Posterior vena cava (tissue), 2 donors: Measurements from ENCODE around the gene MS4A15. TPM values are rescaled to one million over a fixed set of nuclear protein-coding genes. Genes with fewer than 3 reads are reported as not detected.
"Not testable (repeated sequence)": the region's sequence is repeated elsewhere in the genome, so short reads cannot be mapped to it uniquely, and the experiment has no call there.

Experiments
- DNase-seq: peaks from one replicate; pipeline ENCODE4 v3.0.0-alpha.2; 2020; ENCODE audit warnings: low spot score
- intact Hi-C, 2 donors: fragments of 100-400 bp; cut with DNase I; formaldehyde crosslinking; loops; one replicate each; pipeline versions ENCODE4 v1.14.1 to v1.14.2; 2022 to 2023
- total RNA-seq, 2 donors: library from RNA; stranded (reverse); fragmentation: NEBNext Ultra II Directional; extraction: Animal tissue kit (Norgen Biotek cat#: 25700); gene quantifications; one replicate each; pipeline ENCODE4 v1.2.1, GENCODE V29; 2021
- donor health status: DM: yes; HTN: yes; CAD: no.
- donor health status: DM: yes; HTN: yes; CAD: no.

The MS4A15 gene
- total RNA-seq, 2 donors from 2014 or later = not detected

- DNase-seq = no peak
- intact Hi-C loops = no loop called here
These were observed 34.1 kb downstream of the MS4A15 start for GRCh38 chr11:60790726-60791125.

- DNase-seq = peak; percentile 36
- intact Hi-C loops = no loop called here
These were observed 34.7 kb downstream of the MS4A15 start for GRCh38 chr11:60791153-60791933.

GRCh38 chr11:60792521-60792920, 35.9 kb downstream of the MS4A15 start:
- DNase-seq = peak; percentile 59
- intact Hi-C loops = no loop called here

DNA sequence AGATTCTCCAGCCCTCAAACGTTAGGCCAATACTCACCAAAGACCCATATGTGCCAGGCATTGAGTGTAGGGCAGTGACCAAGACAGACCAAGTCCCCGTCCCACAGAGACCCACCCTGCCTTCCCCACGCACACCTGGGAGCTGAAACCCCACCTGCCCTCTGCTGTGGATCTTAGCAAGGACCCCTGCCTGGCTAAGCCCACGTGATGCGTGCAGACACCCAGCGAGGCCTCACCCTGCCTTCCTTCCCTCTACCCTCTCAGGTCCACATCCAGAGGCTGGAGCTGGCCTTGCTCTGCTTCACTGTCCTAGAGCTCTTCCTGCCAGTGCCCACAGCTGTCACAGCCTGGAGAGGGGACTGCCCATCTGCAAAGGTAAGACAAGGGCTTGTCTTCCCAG, 38.6 kb downstream of the MS4A15 start:
- DNase-seq = peak; percentile 72
- intact Hi-C loops = no loop called here

DNA sequence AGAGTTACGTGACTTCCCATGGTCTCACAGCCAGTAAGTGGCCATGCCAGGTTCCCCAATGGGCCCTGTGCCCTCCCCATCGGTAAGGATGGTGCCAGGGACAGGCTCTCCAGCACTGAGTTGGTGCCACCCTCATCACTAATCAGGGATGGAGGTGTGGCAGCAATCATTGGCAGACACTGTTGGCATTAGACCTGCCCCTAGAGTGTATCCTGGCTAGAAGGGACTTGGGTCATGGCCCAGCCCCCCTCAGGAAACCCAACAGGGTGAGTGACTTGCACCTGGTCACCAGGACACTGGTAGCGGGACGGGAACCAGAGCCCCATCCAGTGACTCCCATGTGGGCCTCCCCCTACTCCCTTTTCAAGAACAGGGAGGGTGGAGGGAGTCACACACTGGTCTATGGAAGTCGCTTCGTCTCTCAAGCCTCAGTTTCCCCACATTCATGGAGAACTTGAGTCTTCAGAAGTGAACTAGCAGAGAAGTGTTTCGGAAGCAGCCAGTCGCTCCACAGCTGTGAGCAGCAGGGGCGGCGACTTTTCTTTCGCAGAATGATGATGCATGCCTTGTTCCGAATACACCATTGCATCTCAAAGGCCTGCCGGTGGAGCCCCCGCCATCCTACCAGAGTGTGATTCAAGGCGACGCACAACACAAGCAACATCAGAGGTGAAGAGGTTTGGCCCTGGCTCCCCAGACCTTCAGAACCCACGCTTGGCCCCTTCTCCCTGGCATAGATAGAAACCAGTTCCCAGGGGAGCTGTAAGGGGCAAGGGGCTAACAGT, 41.4 kb downstream of the MS4A15 start:
- intact Hi-C loops = no loop called here
- DNase-seq = peak; percentile 61

GRCh38 chr11:60798631-60799030, 42.0 kb downstream of the MS4A15 start:
- peak; percentile 66 for DNase-seq
- intact Hi-C loops = no loop called here

DNA sequence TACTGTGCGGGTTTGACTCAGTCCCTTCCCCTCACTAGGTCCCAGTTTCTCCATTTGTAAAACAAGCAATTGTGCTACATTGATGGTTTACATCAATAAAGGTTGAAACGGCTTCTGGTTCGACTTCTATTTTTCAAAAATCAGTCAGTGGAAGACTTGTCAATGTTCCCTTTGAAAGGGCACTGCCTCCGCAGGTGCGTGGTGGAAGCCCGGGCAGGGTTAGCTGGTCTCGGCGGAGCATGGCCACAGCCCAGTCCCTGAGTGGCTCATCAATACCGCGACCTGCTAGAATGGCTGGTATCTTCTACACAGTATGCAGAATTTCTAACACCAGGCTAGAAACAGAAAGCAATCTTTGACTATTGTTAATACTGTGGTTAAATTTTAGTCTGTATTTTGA, 44.5 kb downstream of the MS4A15 start:
- DNase-seq = peak; percentile 45
- intact Hi-C loops = no loop called here

- intact Hi-C loops = no loop called here
These were observed 46.7 kb downstream of the MS4A15 start for GRCh38 chr11:60803273-60803936.

GRCh38 chr11:60809249-60809648, 52.6 kb downstream of the MS4A15 start:
- no peak for DNase-seq
- intact Hi-C loops = no loop called here

More at GRCh38 chr11:60803273-60803936, 46.7 kb downstream of the MS4A15 start:
- DNase-seq = peak; percentile 5

DNA sequence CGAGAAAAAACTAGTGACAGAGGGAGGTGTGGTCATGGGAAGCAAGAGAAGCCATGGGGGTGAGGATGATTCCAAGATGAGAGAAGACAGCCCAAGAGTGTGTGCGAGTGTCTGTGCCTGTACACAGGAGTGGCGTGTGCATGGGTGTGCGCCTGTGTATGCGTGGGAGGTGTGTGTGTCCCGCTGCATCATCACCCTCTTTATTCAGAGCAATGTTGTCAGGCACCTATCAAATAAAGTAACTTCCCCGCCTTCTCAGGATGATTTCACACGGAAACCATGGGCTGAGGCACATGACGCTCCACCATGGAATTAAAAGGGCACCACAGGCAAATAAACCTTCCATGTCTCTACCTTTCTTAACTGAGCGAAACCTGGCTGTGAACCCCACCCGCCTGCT, 53.0 kb downstream of the MS4A15 start:
- intact Hi-C loops = no loop called here
- no peak for DNase-seq

DNA sequence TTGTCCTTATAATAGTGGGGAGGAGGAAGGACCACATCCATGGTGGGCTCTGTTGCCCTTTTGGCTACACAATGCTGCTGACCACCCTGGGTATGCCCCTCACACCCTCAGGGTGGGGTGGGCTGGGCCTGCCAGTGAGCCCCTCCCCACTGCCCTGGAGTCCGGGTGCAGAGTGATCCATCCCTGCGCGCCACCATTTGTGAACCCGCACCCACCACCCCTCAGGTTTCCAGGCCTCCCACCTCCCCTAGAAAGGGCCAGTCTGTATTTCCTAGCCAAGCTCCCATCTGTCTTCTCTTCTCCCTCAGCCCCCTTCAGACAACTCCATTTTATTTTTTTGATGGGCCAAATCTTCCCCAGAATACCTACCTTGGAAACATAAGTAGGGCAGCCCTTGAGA, 53.5 kb downstream of the MS4A15 start:
- intact Hi-C loops = no loop called here

DNA sequence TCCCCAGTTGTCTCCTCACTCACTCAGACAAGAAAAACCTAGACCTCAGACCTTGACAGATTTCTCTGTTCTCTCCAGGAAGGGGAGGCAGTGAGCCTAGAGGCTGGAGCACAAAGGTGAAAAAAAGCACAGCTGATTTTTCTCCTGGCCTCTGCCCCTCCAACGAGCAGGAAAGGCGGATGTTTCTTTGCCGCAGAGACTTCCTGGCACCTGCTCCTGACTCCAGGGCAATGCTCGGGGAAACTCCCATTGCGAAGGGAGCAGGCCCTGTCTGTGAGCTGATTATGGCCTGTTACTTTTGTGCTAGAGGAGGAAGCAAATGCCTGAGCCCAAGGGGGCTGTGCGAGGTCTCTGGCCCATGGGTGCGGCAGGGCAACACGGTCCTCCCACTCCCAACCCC, 53.9 kb downstream of the MS4A15 start:
- no peak for DNase-seq
- intact Hi-C loops = no loop called here

More for the DNA sequence above, 53.5 kb downstream of the MS4A15 start:
- no peak for DNase-seq

GRCh38 chr11:60813324-60813723, 56.7 kb downstream of the MS4A15 start:
- intact Hi-C loops = no loop called here
- DNase-seq = no peak

DNA sequence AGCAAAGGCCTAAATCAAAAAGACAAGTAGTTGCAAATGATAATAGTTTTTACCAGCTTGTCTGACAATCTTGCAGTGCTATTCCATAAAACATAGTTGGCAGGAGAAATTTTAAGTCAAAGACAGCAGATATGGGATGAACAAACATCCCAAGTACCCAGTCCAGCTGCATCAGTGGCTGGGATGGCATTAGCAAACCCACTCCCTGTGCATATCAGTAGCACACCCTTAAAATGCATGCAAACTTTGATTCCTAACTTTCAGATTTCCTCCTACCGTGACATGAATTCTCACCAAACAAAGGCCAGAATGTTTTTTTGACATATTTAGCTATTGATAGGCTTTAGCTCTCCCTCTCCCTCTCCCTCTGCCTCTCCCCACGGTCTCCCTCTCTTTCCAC, 57.4 kb downstream of the MS4A15 start:
- no peak for DNase-seq
- intact Hi-C loops = no loop called here

DNA sequence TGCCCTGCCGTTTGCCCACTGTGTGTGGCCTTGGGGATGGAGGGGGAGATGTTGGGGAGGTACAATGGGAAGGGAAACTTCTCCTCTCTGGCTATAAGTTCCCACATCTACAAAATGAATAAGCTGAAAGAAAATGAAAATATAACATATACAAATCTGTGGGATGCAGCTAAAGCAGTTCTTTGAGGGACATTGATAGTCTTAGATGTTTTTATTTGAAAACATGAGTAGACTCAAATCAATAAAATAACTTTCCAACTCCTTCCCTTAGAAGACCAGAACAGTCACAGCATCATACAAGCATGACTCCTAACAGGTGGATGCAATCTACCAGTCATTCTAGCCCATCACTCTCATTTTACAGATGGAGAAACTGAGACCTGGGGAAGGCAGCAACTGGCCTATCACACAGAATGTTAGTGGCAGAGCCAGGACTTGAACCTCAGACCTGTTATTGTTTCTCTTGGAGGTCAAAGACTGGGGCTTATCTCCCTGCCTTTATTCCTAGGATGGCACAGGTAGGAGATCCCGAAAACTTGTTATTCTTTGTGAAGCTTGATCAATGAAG, 60.0 kb downstream of the MS4A15 start:
- DNase-seq = no peak
- intact Hi-C loops = no loop called here

- DNase-seq = no peak
- intact Hi-C loops = no loop called here
These were observed 61.4 kb downstream of the MS4A15 start for GRCh38 chr11:60818057-60818456.

DNA sequence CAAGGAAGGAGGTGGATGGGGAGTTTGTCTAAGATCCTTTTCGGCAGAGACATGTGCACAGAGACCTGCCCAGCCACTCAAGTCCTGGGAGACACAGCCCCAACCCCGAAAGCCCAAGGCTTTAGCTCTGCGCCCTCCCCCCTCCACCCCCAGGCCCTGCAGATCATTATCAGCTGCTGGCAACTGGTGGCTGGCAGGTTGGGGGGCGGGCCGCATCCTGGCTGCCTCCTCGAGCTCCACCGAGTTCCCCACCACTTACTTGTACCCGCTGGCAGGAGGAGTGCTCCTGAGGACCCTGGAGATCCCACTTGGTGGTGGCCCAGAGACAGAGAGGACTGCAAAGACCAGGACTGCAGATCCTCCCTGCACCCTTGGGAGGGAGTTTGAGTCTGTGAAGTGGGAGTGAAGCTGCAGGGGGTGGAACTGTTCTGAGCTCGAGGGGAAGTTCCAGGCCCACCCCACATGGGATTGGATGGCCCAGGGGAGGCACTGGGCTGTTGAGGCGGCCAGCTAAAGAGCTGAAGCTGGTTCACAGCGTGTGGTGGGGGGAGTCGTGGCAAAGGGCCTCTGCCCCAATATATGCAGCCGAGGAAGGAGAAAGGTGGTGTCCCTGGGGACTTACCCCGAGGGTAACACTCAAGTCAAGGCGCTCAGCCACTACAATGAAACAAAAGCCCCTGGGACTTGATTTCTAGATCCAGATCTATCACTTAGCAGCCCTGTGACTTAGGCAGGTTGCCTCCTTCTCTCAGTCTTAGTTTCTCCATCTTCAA, 65.3 kb downstream of the MS4A15 start:
- DNase-seq = no peak
- intact Hi-C loops = loop anchor here in 1 of 2 donors (5.0 to 10.0 kb wide), 2 partner anchors 303 to 370 kb away; no protein-coding TSS in a partner anchor

DNA sequence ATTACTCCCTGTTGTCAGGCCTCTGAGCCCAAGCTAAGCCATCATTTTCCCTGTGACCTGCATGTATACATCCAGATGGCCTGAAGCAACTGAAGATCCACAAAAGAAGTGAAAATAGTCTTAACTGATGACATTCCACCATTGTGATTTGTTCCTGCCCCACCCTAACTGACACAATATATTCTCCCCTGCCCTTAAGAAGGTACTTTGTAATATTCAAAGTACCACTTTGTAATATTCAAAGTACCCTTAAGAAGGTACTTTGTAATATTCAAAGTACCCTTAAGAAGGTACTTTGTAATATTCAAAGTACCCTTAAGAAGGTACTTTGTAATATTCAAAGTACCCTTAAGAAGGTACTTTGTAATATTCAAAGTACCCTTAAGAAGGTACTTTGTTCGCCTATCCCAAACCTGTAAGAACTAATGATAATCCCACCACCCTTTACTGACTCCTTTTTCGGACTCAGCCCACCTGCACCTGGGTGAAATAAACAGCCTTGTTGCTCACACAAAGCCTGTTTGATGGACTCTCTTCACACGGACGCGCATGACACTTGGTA, 67.2 kb downstream of the MS4A15 start:
- DNase-seq = not testable (repeated sequence)
- intact Hi-C loops = loop anchor here in 1 of 2 donors (5.0 to 10.0 kb wide), 2 partner anchors 301 to 368 kb away; no protein-coding TSS in a partner anchor
